OCI-LY1 (cell line): ENCODE results near the gene NDUFS8.

Source experiments
- CTCF ChIP-seq: fragments of 200-600 bp; sonication (generic), shearing (Covaris generic); IDR thresholded peaks from 2 replicates; pipeline ENCODE4 v1.5.1; 2017; ENCODE audit warnings: mild to moderate bottlenecking, antibody characterized with exemption, low read length, moderate library complexity, mixed read lengths
- EZH2 ChIP-seq: fragments of 200-600 bp; sonication (generic), shearing (Covaris generic); IDR thresholded peaks from 2 replicates; pipeline ENCODE4 v1.8.0; 2017; ENCODE audit warnings: borderline replicate concordance, mixed run types, mild to moderate bottlenecking, antibody characterized with exemption, low read length, moderate library complexity, mixed read lengths

- TF ChIP-seq CTCF (no peak), EZH2 (no peak)
These were observed 46.5 kb upstream of the NDUFS8 start for GRCh38 chr11:67983951-67984350.
